ENCODE data around the gene NTF3.
"Not testable (repeated sequence)": the region's sequence is repeated elsewhere in the genome, so short reads cannot be mapped to it uniquely, and the experiment has no call there.

Gene NTF3

GRCh38 chr12:5525783-5526367 lies 94.0 kb downstream of the NTF3 start:
- Mint-ChIP-seq H3K27me3 (peaks cover 3% of the 10 kb centered on the region), H3K27ac (no peak overlapping the region), H3K9me3 (no peaks in the 10 kb centered on the region), H3K36me3 (ENCODE audit: low read depth) (no peaks in the 10 kb centered on the region), H3K4me1 (no peaks in the 10 kb centered on the region), H3K4me3 (no peak overlapping the region)
- ATAC-seq (no peak), DNase-seq (no peak)

- H3K27me3 Mint-ChIP-seq = peaks cover 25% of the 10 kb centered on the region
- peaks cover 10% of the 10 kb centered on the region for H3K9me3 Mint-ChIP-seq
Measured at GRCh38 chr12:5533368-5533767, 101.5 kb downstream of the NTF3 start.

GRCh38 chr12:5534426-5535199 lies 102.7 kb downstream of the NTF3 start:
- DNase-seq (no peak), ATAC-seq (no peak)
- Mint-ChIP-seq H3K4me3 (no peak overlapping the region), H3K27ac (no peak overlapping the region), H3K9me3 (peaks cover 10% of the 10 kb centered on the region), H3K4me1 (no peaks in the 10 kb centered on the region), H3K27me3 (peaks cover 29% of the 10 kb centered on the region), H3K36me3 (ENCODE audit: low read depth) (no peaks in the 10 kb centered on the region)

More at GRCh38 chr12:5533368-5533767, 101.5 kb downstream of the NTF3 start:
- Mint-ChIP-seq H3K4me1 (no peaks in the 10 kb centered on the region), H3K36me3 (ENCODE audit: low read depth) (no peaks in the 10 kb centered on the region), H3K27ac (no peak overlapping the region), H3K4me3 (no peak overlapping the region)
- ATAC-seq = no peak
- no peak for DNase-seq

- Mint-ChIP-seq H3K36me3 (ENCODE audit: low read depth) (no peaks in the 10 kb centered on the region), H3K9me3 (peaks cover 10% of the 10 kb centered on the region), H3K27me3 (peaks cover 27% of the 10 kb centered on the region), H3K4me1 (no peaks in the 10 kb centered on the region), H3K4me3 (no peak overlapping the region), H3K27ac (no peak overlapping the region)
- DNase-seq (no peak), ATAC-seq (no peak)
Measured at GRCh38 chr12:5535541-5535940, 103.6 kb downstream of the NTF3 start.

- H3K27ac Mint-ChIP-seq; H3K4me1 Mint-ChIP-seq; H3K4me3 Mint-ChIP-seq; ATAC-seq; H3K36me3 Mint-ChIP-seq (ENCODE audit: low read depth); DNase-seq: not testable (repeated sequence)
- peaks cover 22% of the 10 kb centered on the region for H3K27me3 Mint-ChIP-seq
- H3K9me3 Mint-ChIP-seq = peaks cover 10% of the 10 kb centered on the region
Measured at GRCh38 chr12:5537026-5537615, 105.2 kb downstream of the NTF3 start.

- Mint-ChIP-seq H3K27me3 (peaks cover 23% of the 10 kb centered on the region), H3K9me3 (peaks cover 13% of the 10 kb centered on the region), H3K4me3 (no peak overlapping the region), H3K27ac (no peak overlapping the region), H3K36me3 (ENCODE audit: low read depth) (no peaks in the 10 kb centered on the region), H3K4me1 (no peaks in the 10 kb centered on the region)
- ATAC-seq = no peak
- DNase-seq = no peak
Measured at GRCh38 chr12:5537771-5538170, 105.9 kb downstream of the NTF3 start.

All from activated naive CD8-positive, alpha-beta T cell treated with anti-CD3 and anti-CD28 coated beads, Interleukin-2, amount 50 U/mL, for 24 hours (primary cell).